ENCODE data around the gene HRH3.

HRH3 gene

DNA sequence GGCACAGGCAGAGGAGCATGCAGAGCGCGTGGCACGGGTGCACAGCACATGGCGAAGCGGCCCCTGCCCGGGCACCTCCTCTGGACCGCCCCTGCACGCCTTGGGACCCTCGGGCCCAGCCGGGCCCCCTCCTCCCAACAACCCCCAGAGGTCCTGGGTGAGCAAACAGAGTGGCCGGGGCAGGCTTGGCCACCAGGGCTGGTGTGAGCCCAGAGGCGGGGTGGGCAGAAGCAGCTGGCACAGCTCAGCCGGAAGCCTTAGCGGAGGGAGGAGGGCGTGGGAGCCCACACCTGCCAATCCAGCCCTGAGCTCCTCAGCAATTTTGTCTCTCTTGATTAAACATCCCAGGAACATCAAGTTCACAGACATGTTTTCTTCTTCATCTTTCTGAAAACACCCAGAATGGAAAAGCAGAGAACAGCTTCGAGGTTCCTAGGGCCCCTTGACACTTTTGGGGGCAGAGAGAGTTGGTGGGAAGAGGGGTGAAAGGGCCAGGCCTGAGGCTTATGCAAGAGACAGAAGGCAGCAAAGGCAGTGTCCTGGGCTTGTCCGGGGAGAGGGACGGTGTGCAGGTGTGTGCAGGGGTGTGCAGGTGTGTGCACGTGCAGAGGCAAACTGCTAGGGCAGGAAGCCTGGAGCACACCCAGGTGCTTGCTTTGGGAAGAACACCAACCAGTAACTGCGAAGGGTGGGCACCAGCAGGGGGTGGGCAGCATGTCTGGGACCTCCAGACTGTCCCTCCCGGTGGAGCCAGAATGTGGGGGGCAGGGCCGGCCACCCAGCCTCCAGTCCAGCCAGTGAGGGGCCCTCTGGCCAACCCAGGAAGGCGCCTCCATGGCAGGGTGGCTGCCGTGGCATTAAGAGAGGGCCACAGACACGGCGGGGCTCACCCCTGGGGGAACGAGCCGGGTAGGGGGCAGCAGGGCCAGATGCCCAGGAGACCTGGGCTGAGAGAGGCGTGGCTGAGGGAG lies 4.8 kb downstream of the HRH3 start:
- no peak overlapping the region for H3K4me3 ChIP-seq (ENCODE audit: insufficient read depth, low read length, poor library complexity, severe bottlenecking)
- H3K9me3 ChIP-seq (ENCODE audit: insufficient read depth, low read length), result no peaks in the 10 kb centered on the region
- H4K20me1 ChIP-seq (ENCODE audit: low read depth, low read length), result no peaks in the 10 kb centered on the region
- H3K9me2 ChIP-seq (replicated peaks; ENCODE audit: insufficient read depth, low read length), result no peaks in the 10 kb centered on the region
- no peaks in the 10 kb centered on the region for H3K36me3 ChIP-seq (ENCODE audit: low read length)
- H3K79me2 ChIP-seq (ENCODE audit: insufficient read depth, low read length), result no peaks in the 10 kb centered on the region
- TF ChIP-seq, protein P1, sequence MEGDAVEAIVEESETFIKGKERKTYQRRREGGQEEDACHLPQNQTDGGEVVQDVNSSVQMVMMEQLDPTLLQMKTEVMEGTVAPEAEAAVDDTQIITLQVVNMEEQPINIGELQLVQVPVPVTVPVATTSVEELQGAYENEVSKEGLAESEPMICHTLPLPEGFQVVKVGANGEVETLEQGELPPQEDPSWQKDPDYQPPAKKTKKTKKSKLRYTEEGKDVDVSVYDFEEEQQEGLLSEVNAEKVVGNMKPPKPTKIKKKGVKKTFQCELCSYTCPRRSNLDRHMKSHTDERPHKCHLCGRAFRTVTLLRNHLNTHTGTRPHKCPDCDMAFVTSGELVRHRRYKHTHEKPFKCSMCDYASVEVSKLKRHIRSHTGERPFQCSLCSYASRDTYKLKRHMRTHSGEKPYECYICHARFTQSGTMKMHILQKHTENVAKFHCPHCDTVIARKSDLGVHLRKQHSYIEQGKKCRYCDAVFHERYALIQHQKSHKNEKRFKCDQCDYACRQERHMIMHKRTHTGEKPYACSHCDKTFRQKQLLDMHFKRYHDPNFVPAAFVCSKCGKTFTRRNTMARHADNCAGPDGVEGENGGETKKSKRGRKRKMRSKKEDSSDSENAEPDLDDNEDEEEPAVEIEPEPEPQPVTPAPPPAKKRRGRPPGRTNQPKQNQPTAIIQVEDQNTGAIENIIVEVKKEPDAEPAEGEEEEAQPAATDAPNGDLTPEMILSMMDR (IDR thresholded peaks at IDR 0.05; ENCODE audit: insufficient read depth, low read length, poor library complexity, severe bottlenecking), result no peak
- no peak for TF ChIP-seq EZH2phosphoT487 (conservative IDR thresholded peaks at IDR 0.05; ENCODE audit: low read length)
- no peaks in the 10 kb centered on the region for H3K27me3 ChIP-seq (ENCODE audit: low read length)
- H2AFZ ChIP-seq (ENCODE audit: low read depth, low read length, severe bottlenecking), result no peak overlapping the region
- no peak overlapping the region for H3K4me2 ChIP-seq (ENCODE audit: low read depth, low read length, poor library complexity, severe bottlenecking)
- no peaks in the 10 kb centered on the region for H3F3A ChIP-seq (ENCODE audit: insufficient read depth)
- no peak overlapping the region for H3K27ac ChIP-seq (ENCODE audit: low read depth, low read length)
- no peak overlapping the region for H3K9ac ChIP-seq (ENCODE audit: low read length)

DNA sequence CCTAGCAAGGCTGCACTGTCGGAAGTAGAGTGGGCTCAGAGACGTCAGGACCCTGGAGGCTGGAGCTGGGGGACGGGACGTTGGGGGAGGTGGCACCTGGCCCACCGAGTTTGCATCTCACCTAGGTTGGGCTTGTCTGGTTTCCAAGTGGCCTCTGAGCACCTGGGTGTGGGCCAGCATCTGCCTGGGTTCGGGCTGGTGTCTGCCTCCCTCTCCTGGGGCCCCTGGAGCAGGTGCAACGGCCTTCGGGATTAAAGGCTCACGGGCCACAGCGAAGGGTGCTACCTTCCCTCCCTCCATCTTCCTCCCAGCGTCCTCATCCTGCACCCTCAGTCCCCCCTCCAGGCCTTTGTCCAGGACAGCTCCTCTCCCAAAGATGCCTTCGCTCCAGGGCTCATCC lies 6.0 kb downstream of the HRH3 start:
- no peaks in the 10 kb centered on the region for H3F3A ChIP-seq (ENCODE audit: insufficient read depth)
- no peak overlapping the region for H2AFZ ChIP-seq (ENCODE audit: low read depth, low read length, severe bottlenecking)
- H3K27me3 ChIP-seq (ENCODE audit: low read length), result no peaks in the 10 kb centered on the region
- H3K9me2 ChIP-seq (replicated peaks; ENCODE audit: insufficient read depth, low read length), result no peaks in the 10 kb centered on the region
- H3K79me2 ChIP-seq (ENCODE audit: insufficient read depth, low read length), result no peaks in the 10 kb centered on the region
- H4K20me1 ChIP-seq (ENCODE audit: low read depth, low read length), result no peaks in the 10 kb centered on the region
- no peaks in the 10 kb centered on the region for H3K9me3 ChIP-seq (ENCODE audit: insufficient read depth, low read length)
- no peak overlapping the region for H3K4me2 ChIP-seq (ENCODE audit: low read depth, low read length, poor library complexity, severe bottlenecking)
- H3K9ac ChIP-seq (ENCODE audit: low read length), result no peak overlapping the region
- no peak overlapping the region for H3K27ac ChIP-seq (ENCODE audit: low read depth, low read length)
- H3K36me3 ChIP-seq (ENCODE audit: low read length), result no peaks in the 10 kb centered on the region
- H3K4me3 ChIP-seq (ENCODE audit: insufficient read depth, low read length, poor library complexity, severe bottlenecking), result no peak overlapping the region
- no peak for TF ChIP-seq EZH2phosphoT487 (conservative IDR thresholded peaks at IDR 0.05; ENCODE audit: low read length)
- TF ChIP-seq, protein P1 (IDR thresholded peaks at IDR 0.05; ENCODE audit: insufficient read depth, low read length, poor library complexity, severe bottlenecking), result no peak

DNA sequence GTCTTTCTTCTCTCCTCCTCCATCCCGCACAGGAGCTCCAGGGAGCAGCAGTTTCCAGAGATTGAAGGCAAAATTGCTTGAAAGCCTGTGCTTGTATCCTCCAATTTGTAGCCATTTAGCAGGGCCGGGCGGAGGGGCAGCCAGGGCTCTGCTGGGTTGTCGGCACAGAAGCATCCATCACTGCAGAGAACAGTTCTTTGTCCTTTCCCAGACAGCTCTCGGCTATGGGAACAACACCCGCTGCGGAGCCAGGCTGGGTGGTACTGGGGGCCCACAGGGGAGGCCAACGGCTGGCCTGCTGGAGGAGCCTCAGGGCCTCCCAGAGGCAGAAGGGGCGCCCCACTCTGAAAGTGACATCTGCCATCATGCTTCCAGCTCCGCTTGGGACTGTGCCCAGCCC lies 7.8 kb downstream of the HRH3 start:
- H3K27me3 ChIP-seq (ENCODE audit: low read length), result no peaks in the 10 kb centered on the region
- no peak for TF ChIP-seq EZH2phosphoT487 (conservative IDR thresholded peaks at IDR 0.05; ENCODE audit: low read length)
- TF ChIP-seq, protein P1 (IDR thresholded peaks at IDR 0.05; ENCODE audit: insufficient read depth, low read length, poor library complexity, severe bottlenecking), result no peak

More for the DNA sequence above, 7.8 kb downstream of the HRH3 start:
- Histone ChIP-seq H2AFZ (ENCODE audit: low read depth, low read length, severe bottlenecking) (no peak overlapping the region), H3K79me2 (ENCODE audit: insufficient read depth, low read length) (no peaks in the 10 kb centered on the region), H3K9ac (ENCODE audit: low read length) (no peak overlapping the region), H3F3A (ENCODE audit: insufficient read depth) (no peaks in the 10 kb centered on the region), H3K36me3 (ENCODE audit: low read length) (no peaks in the 10 kb centered on the region), H4K20me1 (ENCODE audit: low read depth, low read length) (no peaks in the 10 kb centered on the region), H3K4me2 (ENCODE audit: low read depth, low read length, poor library complexity, severe bottlenecking) (no peak overlapping the region), H3K9me3 (ENCODE audit: insufficient read depth, low read length) (no peaks in the 10 kb centered on the region), H3K27ac (ENCODE audit: low read depth, low read length) (no peak overlapping the region), H3K4me3 (ENCODE audit: insufficient read depth, low read length, poor library complexity, severe bottlenecking) (no peak overlapping the region), H3K9me2 (replicated peaks; ENCODE audit: insufficient read depth, low read length) (no peaks in the 10 kb centered on the region)

Data from SU-DHL-6 (cell line).